DLD1 (cell line): ENCODE results near the gene HOXA5.

Experiments
- in situ Hi-C: cut with HindIII; loops from 2 replicates; pipeline ENCODE4 v1.10.0; 2017; ENCODE audit warnings: low sequenced_read_pairs

Gene HOXA5

DNA sequence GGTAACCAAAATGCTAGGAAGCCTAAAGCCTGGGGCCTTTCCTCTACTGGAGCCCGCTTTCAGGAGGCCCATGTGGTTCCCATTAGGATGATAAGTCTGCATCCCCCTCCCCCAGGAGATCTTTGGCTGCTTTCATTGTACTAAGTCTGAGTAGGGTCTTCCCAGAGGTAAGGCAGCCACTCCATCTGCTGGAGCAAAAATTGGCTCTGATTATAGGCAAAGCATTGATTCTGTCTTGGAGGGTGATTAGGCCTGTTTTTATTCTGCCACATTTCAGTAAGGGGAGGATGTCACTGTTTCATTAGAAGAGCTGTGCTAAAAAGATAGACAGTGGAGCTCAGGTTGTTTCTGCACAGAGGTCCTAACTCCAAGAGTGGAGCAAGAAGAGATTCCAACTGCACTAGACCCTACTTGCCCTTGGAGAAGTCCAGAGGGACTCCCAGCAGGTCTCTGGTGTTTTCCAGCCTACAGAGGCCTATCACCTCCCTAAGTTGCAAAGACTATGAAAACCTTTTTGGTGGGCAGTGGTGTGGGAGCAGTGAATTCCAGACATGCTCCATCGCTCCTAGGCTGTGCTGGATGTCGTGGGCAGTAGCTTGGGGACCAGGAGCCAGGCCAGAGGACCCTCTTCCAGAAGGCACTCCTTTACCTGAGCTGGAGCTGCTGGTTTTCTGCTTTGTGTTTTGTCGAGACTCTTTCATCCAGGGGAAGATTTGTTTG lies 33.9 kb downstream of the HOXA5 start:
- in situ Hi-C loops = no loop called here

DNA sequence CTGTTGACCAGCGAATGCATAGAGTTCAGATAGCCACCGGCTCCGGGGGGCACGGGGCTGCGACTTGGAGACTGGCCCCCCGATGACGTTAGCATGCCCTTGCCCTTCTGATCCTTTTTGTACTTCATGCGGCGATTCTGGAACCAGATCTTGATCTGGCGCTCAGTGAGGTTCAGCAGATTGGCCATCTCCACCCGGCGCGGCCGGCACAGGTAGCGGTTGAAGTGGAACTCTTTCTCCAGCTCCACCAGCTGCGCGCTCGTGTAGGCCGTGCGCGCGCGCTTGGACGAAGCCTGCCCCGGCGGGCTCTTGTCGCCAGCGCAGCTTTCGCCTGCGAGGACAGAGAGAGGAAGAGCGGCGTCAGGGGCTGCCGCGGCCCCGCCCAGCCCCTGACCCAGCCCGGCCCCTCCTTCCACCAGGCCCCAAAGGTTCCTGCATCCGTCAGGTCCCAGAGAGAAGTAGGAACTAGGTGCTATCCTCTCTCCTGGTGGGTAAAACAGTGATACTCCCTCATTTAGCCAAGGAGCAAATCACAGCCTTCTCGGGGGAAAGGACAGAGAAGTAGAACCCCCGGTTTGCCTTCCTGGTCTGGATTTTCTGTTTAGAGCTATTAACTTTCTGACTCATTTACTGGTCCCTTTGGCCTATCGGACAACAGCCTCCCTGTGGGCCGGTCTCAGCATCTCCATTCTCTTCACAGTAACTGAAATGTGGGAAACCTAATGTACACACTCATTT lies 34.9 kb downstream of the HOXA5 start:
- in situ Hi-C loops = no loop called here

DNA sequence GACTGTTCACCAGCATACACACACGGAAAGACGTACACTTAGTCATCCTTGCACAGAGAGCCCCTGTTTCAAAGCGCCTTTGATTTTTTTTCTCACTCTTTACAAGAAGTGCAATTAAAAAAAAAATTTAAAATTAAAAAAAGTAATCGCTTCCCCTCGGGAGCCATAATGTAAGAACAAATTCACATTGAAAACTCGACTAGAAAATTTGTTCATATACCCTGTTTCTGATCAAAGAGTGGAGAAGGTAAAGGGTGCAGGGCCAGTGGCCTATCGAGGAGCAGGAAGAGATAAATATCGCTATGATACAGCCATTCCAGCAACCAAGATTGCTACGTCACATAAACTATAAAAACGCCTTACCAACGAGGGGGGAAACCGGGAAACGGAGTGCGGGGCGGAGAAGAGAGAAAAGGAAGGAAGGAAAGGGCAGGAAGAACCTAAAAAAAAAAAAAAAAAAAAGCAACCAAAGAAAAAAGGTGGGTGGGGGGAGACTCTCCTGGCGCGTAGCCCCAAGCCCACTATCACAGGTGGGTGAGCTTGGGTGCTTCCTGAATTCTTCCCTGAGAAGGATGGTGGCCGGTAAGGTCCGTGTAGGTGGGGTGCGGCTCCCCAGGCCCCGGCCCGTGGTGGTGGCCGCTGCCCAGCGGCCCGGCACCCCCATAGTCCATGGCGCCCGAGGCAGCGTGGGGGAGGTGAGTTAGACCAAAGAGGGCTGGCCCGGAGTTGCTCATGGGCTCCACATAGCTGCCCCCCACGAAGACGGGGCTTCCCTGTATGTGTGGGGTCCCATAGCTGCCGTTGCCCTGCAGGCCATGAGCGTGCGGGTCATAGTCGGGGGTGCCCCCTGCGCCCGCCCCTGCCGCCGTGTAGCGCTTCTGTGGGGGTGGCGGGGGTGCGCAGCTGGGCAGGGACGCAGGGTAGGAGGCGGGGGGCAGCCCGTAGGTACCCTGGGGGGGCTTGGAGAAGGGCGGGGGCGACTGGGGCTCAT lies 35.8 kb downstream of the HOXA5 start:
- in situ Hi-C loops = no loop called here

DNA sequence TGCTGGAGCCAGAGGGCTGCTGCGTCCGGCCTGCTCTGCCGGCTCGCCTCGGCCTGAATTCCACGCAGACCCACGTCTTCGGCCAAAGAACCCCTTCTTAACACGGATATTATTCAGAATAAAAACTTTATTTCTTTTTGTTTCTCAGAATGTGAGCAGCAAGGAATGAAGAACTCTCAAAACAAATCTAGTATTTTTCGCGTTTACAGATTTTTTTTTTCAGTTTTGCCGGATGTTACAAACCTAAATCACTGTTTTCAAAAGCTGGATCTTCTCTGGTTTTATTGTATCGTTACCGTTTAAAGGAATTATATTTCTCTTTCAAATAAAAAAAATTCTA lies 36.6 kb downstream of the HOXA5 start:
- in situ Hi-C loops = no loop called here

DNA sequence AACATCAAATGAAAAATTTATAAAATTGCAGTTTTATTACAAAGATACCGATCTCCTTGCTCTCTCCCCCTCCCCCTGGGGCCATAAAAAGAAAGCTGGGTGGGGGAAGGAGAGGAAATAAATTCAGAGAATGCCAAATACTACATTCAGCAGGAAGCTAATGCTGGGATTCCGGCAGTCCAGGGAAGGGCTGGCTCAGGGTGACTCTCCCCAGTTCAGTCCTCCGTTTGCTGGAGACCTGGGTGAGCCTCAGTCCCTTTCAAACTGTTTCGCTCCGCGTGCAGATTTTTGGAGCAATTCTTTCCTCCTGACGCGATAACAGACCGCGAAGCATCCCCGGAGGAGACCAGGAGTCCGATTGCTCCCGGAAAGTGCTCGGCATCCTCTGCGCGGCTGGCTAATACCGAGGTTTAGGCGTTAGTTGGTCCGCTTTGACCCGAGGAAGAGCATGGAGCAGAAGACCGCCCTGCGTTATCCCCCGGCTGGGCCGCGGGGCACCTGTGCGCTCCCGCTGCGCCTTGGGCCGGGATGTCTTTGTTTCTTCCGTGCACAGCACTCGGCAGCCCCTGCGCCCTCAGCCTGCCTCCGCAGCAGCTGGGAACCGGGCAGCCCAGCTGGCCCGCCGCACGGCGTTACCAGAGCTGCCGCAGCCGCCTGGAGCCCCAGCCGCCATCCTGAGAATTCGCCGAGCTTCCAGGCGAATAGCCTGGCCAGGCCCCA lies 37.1 kb downstream of the HOXA5 start:
- in situ Hi-C loops = no loop called here

DNA sequence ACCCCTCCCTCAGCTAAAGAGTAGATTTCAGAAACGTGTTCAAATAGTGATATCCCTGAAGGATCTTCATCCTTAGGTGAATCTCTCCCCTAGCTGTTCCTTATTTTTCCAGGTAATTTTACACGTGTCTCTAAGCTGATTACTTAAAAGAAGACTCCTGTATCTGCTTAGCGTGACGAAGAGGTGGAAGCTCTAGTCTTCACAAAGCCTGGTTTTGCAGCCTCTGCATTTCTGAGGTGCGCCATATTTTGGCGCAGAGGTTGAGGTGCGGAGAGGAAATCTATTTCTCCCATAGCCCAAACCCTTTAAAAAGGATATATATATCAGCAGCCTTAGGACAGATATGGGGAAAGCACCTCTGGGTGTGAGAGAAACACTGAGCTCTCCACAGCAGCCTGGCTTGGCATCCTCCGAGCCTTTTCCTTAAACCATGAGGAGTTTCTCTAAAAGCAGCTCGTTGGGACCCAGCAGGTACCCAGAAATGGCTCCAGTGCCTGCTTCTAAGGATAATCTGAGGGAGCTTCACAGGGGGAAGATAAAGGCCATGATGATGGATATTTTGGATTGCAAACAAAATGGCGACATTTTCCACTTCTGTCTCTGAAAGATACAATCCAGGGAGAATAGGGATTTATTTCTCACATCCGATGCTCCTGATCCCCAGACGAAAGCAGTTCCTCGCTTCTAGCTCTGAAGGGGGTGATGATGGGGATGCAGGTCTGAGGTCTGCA lies 38.0 kb downstream of the HOXA5 start:
- in situ Hi-C loops = no loop called here

DNA sequence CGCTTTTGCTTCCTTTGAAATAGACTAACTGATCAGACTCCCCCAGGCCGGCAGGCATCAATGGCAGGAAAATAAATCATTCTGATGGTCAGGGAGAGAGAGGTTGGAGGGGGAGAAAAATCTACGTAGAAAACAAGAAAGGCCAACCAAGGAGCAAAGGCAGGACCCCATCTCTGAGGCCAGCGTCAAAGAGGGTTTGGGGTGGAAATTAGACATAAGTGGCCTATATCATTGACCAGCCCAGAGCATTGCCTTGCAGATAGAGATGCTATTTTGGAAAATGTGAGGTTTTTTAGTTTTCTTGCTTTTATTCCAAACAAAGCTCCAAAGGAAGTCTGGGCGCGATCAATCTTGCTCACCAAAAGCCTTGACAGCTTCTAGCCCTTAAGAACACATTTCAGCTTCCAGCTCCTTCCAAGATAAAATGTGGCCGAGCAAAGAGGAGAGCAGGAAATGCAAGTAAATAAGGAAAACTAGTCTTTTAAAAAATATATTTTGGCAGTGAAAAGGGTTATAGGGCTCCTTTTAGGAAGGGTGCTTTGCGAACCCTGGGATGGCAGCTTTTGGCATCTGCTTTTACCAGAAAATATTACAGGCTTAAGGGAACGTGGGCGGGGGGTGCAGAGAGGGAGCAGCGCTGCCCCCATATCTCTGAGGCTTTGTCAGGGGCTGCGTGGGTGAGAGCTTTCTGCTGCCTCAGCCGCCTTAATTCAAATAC lies 39.0 kb downstream of the HOXA5 start:
- in situ Hi-C loops = no loop called here

DNA sequence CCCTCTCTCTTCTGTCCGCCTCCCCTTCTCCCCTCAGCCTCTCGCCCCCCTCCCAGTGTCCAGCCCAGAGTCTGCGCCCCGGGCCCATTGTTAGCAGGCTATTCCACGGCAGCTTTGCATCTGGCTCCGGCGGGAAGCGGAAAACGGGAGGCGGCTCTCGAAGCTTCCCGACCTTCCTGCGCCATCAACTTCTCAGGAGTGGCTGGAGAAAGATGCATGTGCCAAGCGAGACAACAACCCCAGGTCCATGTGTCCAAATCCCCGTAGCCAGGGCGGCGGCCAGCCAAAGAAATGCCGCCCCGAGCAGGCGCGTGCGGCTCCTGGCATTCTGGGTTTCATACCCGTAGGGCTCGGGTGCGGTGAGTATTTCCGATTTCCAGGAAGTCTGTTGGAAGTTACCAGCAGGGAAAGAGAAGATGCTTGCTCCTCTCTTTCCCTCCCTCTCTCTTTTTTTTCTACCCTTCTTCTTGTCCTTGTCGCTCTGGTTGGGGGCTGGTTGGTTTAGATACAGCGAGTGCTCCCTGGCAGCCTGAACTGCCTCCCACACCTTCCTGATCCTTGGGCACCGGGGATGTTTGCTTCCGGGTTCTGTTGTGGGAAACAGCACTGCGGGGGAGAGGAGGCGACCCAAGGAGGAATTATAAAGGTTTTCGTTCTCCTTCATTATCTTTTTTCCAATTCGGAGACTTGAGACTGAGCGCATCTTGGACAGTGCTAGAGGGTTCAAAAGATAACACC lies 39.8 kb downstream of the HOXA5 start:
- in situ Hi-C loops = no loop called here

DNA sequence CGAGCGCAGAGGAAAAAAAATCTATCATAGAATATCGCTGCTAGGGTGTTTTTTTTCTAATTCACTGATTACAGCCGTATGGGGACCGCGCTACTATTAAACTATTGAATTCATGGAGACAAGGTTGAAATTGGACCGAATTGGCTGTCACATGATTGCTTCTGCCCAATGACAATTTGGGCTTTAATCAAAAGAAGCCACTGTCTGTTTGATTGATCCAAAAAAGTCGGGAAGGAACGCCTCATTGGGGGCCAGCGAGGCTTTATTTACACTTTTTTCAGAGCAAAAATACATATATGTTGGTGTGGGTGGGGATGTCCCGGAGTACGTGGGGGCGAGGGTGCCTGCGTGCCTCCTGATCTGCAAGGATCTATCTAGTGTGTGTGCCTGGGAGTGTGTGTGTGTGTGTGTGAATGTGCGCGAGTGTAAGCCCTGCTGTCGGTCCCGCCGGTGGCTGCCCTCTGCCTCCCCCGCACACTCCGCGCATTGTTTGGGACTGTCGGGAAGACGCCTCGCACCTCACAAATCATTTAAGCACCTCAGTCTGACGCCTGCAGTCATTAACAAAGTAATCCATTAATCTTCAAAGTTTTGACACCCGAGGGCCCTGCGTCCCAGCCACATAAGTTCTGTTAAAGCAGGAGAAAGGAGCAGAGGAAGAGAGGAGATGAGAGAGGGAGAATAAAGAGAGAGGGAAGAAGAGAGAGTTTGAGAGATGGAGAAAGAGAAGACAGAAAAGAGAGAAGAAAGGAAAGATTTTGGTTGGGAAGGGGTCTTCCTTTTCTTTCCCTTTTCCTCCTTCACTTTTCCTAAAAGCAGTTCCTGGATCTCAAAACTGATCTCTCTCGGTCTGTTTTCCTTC lies 40.7 kb downstream of the HOXA5 start, which contains the start of gene HOXA2:
Gene HOXA2 (minus strand): TSS at position 103 of the 862 bp plus-strand sequence. CDS start 183 bp downstream, outside the sequence.
- in situ Hi-C loops = no loop called here

DNA sequence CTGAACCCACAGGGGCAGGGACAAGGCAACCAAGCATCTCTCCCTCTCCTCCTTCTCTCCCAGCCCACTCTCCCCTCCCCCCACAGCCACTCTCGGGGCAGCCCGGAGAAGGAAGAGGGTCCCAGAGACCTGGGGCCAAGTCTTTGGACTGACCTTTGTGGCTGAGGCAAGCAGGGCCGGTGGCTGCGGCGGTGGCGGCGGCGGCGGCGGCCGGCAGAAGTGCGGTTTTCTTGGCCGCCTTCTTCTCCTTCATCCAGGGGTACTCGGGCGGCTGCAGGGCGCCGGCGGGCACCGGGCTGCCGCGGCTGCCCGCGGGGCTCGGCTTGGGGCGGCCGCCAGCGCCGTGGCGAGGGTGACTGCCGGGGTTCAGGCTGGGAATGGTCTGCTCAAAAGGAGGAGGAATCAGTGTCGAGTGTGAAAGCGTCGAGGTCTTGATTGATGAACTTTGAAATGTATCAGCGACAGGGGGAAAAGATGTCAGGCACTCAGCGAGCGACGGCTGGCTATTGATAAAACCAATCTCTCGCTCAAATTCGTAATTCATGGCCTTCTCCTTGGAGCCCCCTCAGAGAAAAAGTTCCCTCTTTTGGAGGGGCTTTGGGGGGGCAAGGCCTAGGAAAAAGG lies 41.4 kb downstream of the HOXA5 start:
- in situ Hi-C loops = no loop called here

DNA sequence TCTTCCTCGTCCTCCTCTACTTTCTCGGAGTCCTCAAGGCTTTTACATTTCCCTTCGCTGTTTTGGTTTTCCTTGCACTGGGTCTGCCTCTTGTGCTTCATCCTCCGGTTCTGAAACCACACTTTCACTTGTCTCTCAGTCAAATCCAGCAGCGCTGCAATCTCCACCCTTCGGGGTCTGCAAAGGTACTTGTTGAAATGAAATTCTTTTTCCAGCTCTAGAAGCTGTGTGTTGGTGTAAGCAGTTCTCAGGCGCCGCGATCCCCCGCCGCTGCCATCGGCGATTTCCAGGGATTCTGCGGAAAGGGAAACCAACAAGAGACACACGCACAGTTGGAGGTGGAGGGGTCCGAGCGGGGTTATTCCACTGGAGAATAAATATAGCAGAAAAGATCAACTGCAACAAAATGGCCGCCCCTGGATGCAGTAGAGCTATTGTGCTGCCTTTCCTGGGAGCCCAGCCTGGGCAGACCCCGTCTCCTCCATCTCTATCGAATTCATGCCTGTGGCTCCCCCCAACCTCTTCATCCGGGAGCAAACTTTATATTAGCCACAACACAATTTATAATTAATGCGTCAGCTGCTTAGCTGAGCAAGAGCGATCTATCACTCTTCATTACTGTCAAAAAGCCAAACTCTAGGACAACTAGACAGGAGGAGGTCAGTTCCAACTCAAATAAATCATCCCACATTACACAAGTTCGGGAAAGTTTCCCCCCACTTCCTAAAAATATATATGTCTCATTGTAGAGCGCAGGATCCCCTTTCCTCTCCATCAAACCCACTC lies 42.1 kb downstream of the HOXA5 start:
- in situ Hi-C loops = no loop called here

DNA sequence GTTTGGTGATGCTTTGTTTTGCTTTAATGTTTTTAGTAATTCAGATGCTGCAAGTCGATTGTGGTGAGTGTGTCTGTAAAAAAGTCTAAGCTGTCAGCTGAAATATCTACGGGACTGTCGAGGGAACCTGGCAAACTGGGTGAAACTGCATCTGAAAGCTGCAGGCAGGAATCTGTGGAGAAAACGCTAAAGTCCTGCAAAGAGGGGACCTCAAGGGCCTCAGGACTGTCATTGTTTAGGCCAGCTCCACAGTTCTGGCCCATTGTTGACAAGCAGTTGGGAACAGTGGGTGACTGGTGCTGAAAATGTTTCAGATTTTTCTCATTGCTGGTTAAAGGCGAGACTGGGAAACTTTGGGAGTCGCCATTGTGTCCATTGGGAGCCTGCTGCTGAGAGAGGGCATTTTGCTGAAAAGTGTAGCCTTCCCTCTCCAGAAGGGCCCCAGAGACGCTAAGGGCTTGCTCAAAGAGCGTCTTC lies 42.7 kb downstream of the HOXA5 start:
- in situ Hi-C loops = no loop called here

DNA sequence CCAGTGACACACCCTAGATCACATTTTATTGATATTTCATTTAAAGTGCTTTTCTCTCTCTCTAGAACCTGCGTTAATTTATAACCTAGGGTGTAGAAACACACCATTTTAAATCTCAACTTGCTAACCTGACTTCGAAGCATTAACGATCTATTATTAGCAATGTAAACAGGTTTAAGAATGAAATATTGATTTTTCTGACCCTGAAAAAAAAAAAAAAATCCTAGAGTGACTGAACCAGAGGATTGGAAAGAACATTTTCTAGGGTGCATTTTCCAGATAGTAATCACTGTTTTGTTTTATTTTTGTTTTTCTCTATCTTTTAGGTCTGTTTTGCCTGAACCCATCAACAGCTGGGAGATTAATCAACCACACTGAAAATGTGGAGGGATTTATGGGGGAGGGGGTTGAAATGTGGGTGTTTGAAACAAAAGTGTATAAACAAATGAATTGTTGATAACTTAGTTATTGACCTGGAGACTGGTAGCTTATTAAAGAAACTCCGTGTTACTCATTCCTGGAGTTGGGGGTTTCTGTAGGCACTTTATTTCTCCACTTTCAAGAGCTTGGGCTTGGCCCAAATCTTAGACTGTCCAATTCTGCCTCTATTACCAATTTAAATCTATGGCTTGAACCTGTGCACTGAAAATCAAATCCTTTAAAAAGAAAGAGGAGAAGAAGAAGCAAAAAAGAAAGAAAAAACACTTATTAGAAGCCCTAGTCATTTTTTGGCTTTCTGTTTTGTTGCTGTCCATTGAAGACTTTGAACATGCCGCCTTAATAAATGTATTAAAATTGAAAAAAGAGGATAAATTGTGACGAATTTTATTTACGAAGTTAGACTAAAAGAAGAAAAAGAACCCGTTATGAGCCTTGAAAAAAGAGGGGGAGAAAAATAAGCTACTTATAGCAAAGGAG lies 43.8 kb downstream of the HOXA5 start:
- in situ Hi-C loops = no loop called here

DNA sequence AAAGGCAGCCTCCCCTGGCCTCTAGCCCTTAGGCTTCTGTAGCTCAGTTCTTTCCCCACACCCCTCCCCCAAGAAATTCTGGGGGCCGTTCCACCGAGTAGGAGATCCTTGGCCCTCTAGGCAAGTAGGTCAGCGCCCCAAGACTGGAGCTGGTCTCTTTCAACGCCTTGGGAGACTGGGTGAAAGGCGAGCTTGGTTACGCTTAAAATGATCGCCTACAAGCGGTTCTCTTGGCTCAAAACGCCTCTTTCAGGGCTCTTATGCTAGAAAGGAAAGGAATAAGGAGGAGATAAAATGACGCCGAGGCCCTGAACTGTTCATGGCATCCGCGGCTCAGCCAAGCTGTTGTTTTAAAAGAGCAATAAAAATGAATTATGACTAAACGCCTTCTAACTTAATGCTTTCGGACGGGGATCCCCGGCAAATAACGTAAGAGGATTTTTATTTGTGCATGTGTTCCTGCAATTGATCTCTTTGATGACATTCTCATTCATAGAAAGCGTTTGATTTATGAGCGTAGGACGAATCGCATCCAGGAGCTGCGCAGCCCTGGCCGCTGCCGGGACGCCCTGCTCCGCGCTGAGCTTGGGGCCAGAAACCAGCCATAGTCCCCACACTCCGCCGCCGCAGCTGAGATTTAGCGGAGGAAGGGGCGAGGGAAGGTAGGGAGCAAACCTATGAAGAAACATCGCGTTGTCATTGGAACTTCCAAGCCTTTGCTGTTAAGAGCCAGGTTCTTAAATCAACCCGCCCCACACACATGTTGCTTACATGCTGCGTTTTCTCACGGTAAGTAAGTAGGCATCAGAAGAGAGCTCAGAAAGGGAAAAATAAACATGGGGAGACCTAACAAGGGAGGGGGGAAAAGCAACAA lies 44.7 kb downstream of the HOXA5 start:
- in situ Hi-C loops = no loop called here
